ENCODE results near the gene INPP5E.

- no peak for TF ChIP-seq CTCF (IDR thresholded peaks at IDR 0.05)
- no peak for TF ChIP-seq ZFX (IDR thresholded peaks at IDR 0.05; ENCODE audit: borderline replicate concordance)
Observed at GRCh38 chr9:136404801-136405136, 34.9 kb downstream of the INPP5E start.
